ENCODE measurements around the gene LDHAL6B.

GRCh38 chr15:59171067-59171397 is 35.6 kb upstream of the LDHAL6B start:
- no peak for TF ChIP-seq POLR2A (IDR thresholded peaks at IDR 0.05)
- TF ChIP-seq EP300 (IDR thresholded peaks at IDR 0.05), result no peak
- TF ChIP-seq, protein P1, sequence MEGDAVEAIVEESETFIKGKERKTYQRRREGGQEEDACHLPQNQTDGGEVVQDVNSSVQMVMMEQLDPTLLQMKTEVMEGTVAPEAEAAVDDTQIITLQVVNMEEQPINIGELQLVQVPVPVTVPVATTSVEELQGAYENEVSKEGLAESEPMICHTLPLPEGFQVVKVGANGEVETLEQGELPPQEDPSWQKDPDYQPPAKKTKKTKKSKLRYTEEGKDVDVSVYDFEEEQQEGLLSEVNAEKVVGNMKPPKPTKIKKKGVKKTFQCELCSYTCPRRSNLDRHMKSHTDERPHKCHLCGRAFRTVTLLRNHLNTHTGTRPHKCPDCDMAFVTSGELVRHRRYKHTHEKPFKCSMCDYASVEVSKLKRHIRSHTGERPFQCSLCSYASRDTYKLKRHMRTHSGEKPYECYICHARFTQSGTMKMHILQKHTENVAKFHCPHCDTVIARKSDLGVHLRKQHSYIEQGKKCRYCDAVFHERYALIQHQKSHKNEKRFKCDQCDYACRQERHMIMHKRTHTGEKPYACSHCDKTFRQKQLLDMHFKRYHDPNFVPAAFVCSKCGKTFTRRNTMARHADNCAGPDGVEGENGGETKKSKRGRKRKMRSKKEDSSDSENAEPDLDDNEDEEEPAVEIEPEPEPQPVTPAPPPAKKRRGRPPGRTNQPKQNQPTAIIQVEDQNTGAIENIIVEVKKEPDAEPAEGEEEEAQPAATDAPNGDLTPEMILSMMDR (IDR thresholded peaks at IDR 0.05), result no peak
